Measurements from ENCODE around the gene ZBTB7A.

The ZBTB7A gene

DNA sequence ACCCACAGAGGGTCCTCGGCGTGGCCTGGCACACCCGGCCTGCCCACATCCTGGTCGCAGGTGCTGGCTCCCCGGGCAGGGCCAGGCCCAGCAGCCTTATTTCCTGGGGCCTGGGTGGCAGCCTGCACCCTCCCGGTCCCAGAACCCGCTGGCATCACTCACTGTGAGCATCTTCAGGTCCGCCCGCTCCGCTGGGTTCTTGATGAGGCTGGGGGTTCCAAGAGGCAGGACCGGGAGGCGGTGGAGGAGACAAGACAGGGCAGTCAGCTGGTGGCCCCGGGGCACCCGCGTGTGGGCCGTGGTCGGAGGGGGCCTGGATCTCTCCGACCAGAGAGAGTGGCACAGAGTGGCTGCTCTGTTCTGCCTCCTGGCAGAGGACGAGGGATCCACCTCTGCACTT lies 27.6 kb upstream of the ZBTB7A start:
- no peak for DNase-seq (ENCODE audit: low spot score)

DNA sequence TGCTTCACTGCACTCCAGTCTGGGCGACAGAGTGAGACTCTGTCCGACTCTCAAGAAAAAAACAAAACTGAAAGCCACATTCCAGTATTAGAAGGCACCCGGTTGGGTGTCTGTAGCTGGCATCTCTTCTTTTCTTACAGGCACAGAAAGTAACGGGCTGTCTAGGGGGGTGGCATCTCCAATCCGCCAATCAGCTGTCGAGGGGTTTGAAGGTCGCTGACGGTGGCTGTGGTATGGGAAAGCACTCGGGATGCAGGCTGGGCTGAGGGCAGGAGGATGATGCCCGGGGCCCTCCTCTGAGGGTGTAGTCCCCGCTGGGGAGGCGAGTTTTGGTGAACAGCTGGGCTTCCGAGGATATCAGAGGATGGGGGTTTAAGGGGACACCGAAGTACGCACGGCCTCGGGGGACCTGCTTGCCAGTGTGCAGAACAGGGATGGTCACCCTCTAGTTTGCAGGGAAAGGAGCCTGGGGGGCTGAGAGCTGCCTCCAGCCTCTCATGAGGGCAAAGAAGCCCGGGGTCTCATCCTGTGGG lies 27.0 kb upstream of the ZBTB7A start:
- no peak for DNase-seq (ENCODE audit: low spot score)

DNA sequence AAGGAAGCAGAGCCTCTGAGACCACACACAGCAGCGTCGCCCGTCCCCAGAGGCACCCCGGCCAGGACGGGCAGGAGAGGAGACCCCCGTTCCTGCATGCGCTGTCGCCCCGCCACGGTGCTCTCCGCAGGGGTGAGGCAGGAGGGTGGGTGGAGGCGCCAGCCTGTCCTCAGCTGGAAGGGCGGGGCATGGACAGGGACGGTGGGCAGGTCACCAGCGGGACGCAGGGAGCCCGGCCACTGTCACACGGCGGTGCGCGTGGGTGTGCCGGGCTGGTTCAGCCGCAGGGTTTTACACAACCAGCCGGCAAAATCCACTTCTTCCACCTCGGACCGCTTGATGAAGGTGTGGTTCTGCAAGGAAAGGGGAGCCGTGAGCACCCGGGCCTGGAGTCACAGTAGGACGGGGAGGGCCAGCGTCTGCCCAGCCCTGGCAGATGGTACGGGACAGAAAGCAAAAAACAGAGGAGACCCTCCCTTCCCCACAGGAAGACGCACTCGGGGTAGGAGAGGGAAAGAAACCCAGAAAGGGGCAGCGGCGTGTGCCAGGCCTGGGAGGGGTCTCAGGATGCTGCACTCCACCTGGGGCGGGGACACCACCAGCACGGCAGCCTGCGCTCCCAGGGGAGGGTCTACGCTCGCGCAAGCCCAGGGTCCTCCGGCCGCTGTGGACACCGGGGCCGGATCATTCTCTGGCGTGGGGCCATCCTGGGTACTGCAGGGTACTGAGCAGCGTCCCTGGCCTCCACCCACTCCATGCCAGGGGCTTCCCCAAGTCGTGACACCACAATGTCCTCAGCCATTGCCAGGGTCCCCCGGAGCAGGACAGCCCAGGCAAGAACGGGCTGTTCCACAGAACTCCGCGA lies 23.9 kb upstream of the ZBTB7A start:
- no peak for DNase-seq (ENCODE audit: low spot score)

DNA sequence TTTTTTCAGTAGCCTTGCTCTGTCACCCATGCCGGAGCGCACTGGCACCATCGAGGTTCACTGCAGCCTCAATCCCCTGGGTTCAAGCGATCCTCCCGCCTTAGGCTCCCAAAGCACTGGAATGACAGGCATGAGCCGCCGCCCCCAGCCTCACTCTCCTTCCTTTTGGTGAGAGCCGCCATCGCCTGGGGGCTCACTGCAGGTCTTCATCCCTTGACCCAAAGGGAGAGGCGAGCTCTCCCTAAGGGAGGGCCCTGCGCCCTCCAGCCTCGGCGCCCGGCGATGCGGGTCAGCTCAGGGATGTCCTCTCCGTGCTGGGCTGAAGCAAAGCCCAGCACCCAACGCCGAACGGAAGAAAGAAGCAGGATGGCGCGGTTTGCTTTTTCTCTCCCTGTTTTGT lies 23.2 kb upstream of the ZBTB7A start:
- no peak for DNase-seq (ENCODE audit: low spot score)

DNA sequence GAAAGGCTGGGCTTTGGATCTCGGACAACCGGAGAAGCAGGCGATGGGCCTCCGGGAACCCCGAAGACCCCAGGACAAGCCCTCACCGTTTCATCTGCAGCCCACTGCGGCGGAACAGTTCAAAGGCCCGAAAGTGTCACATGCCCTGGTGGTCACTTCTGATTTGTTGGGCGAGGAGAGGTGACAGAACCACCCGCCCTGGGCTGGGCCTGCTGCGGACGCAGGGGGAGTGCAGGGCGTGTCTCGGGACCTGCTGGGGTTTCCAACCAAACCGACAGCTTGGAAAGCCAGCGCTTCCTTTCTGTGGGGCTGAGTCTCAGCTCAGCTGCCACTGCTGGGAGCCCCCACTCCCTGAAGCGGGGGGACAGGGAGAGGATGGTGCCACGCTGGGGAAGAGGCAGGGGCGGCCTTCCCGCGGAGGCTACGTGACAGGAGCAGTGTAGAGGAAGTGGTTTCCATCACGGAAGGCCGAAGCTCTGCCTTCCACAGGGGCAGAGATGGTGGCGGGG lies 22.8 kb upstream of the ZBTB7A start:
- peak; percentile 34 for DNase-seq (ENCODE audit: low spot score)

DNA sequence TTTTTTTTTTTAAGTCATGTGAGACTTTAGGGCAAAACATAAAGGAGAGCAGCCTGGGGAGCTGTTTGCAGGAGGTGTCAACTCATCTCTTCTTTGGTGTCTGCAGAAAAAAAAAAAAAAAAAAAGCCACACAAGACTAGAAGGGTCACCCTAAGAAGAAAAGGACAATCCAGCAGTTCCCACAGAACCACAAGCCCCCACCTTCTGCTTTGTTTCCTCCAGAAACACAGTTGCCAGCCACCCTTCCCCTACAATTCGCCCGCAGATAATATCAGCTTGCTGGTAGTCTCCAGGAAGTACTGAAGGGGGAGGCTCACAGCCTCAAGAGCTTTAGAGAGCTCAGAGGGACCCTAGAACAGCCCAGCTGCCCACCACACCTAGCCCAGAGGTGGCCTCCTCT lies 22.3 kb upstream of the ZBTB7A start:
- no peak for DNase-seq (ENCODE audit: low spot score)

DNA sequence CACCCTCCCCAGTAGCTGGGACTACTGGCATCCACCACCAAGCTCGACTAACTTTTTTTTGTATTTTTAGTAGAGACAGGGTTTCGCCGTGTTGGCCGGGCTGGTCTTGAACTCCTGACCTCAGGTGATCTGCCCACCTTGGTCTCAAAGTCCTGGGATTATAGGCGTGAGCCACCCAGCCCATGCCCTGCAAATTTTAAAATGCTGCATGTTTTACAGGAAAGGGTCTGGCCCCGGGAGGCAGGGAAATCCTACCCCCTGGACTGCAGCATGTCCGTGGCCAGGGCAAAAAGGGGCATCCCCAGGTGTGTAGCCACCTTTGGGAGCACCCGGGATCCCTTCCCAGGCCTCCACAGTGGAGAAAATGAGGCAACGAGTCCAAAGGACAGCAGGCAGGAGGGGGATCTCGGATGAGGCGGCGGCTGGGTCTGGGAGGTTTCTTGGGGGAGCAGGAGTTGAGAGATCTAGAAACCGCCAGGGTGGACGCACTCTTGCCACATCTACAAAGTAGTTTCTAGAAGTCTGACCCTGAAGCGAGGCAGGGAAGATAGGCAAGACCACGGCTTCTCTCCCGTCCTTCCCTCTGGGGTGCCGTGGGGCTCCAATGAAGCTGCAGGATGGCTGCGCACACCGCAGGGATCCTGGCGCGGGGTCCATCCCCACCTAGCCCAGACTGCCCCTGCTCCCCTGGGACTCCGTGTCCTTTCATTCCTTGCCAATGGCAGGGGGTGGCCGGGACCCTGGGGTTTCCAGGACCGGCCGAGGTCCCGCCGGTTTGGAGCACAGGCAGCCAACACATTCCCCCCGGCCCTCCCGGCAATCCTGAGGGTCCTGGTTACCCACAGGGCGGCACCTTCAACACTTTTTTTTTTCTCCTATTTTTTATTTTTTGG lies 21.3 kb upstream of the ZBTB7A start:
- no peak for DNase-seq (ENCODE audit: low spot score)

DNA sequence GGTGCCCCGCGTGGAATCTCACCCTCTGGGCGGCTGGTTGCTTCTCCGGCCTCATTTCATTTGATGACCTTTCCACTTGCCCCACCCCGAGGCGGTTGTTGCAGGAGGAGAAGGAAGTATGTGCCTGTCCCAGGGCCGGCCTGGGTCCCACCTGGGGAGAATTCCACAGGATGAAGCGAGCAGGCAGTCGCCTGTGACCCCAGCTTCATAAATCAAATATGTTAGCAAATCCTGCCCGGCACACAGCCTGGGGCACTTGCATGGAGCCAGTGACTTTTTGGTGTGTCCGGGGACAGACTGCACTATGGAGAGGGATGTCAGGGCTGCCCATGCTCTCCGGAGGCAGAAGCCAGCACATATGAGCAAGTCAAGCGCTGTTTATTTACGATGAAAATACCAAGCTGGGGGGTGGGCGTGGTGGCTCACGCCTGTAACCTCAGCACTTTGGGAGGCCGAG lies 19.7 kb upstream of the ZBTB7A start:
- DNase-seq (ENCODE audit: low spot score): no peak

DNA sequence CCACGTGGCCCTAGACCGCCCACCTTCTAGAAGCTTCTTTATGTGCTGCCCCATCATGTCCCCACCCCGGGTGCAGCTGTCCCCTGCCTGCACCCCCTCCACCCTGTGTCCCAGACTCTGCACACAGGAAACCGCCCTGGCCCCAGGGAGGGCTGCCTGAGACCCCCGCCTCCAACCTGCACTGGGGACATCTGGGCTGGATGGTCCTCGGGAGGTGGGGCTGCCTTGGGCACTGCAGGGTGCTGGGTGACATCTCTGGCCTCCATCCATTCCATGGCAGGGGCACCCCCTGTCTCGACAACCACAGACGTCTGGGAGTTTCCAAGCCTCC lies 17.8 kb upstream of the ZBTB7A start:
- no peak for DNase-seq (ENCODE audit: low spot score)

DNA sequence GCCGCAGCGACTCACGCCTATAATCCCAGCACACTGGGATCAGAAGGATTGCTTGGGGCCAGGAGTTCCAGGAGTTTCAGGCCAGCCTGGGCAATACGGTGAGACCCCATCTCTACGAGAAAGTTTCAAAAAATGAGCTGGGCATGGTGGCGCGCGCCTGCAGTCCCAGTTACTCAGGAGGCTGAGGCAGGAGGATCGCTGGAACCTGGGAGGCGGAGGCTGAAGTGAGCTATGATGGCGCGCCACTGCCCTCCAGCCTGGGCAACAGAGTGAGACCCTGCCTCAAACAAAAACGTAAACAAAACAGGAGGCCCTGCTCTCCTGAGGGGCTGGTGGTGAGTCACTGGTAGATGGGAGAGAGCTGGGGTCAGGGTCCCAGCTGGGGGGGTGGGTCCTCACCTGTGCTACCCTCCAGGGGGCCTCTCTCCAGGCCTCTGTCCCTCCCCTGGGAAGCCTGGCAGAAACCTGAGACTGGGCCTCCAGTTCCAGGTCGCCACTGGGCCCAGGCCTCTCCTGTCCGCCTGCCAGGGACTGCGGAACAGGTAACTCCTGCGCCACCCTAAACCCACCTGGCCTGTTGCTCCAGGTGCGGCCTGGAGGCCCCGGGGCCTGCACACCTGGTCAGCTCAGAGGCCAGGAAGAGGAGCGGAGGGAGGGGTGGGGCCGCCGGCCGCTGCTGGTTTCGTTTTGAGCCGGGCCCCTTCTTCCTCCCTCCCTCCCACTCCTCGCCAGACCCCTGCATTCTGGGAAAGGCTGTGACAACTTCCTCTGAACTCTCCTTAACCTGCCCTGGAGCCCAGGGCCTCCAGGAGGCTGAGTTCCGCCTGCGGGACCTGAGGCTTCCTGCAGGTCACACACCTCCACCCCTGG lies 17.2 kb upstream of the ZBTB7A start:
- DNase-seq (ENCODE audit: low spot score): peak; percentile 31

DNA sequence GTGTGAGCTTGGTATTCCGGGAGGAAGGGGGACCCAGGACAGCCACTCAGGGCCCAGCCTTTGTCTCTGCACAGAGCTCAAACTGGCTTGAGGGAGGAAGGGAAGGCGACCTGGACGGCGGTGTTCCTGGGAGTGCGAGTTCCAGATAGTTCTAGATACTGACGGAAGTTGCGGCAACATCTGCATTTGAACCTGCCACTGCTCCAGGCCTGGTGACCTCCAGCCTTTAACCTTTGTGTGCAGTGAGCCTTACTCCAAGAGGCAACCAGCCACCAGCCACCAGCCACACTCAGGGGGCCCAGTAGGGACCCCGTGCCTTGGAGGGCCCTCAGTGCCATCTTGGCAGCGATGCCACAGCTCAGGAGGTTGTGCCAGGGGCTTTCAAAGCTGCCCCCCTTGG lies 15.5 kb upstream of the ZBTB7A start:
- no peak for DNase-seq (ENCODE audit: low spot score)

DNA sequence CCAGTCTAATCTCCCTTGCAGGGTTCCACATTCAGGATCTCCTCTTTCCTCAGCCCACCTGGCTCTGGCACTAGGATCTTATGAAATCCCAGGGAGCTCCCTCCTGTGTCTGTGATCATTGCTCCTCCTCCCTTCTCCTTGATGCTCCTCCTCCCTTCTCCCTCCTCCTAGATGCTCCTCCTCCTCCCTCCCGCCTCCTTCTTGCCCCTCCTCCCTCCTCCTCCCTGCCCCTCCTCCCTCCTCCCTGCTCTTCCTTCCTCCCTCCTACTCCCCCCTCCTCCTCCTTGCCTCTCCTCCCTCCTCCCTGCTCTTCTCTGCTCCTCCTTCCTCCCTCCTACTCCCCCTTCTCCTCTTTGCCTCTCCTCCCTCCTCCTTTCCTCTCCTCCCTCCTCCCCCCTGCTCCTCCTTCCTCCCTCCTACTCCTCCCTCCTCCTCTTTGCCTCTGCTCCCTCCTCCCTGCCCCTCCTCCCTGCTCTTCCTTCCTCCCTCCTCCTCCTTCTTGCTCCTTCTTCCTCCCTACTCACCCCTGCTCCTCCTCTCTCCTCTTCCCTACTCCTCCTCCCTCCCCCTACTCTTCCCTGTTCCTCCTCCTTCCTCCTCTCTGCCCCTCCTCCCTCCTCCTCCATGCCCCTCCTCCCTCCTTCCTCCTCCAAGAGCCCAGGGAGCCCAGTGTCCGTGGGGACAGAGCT lies 14.9 kb upstream of the ZBTB7A start:
- no peak for DNase-seq (ENCODE audit: low spot score)

DNA sequence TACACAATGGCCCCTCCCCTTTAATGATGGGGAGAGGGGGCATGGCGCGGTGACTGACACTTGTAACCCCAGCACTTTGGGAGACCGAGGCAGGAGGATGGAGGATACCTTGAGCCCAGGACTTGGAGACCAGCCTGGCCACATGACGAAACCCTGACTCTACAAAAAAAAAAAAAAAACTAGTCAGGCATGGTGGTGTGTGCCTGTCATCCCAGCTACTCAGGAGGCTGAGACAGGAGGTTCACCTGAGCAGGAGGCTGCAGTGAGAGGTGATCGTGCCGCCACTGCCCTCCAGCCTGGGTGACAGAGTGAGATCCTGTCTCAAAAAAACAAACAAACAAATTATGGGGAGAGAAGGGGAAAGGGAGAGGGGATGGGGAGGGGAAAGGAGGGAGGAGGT lies 13.8 kb upstream of the ZBTB7A start:
- no peak for DNase-seq (ENCODE audit: low spot score)

DNA sequence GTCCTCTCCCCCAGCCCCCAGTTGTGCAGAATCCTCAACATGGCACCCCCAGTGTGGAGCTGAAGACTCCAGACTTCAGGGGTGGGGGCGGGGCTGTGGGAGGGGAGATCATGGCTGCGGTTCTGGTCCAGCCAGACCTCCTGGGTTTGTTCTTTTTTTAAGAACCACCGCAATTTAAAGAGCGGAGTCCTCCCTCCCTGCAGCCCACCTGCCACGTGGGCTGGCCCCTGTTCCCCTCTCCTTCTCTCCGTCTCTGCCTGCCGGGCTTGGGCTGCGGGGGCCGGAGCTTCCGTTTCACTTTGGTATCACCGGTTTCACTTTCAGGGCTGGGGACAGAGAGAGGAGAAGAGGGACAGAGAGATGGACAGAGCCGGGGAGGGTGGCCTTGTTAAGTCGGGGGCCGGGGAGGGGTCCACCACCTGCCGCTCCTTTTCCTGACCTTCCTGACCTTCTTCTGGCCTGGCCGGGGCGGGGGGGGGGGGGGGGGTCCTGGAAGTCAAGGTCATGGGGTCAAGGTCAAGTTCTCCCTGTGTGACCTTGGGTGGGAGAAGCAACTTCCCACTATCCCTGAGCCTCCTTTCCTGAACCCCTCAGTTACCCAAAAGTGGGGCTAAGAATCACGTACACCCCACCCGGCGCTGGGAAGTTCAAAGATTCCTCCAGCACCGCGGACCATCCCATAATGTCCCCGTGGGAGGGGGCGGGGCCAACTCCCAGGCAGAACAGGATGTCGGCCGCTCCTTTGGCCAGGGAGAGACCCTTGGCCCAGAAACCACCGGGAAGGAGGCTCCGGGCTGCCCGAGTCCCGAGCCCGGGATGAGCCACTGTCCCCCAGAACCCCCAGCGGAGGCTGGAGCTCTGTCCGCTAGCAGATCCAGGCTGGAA lies 11.3 kb upstream of the ZBTB7A start:
- DNase-seq (ENCODE audit: low spot score): peak; percentile 42

DNA sequence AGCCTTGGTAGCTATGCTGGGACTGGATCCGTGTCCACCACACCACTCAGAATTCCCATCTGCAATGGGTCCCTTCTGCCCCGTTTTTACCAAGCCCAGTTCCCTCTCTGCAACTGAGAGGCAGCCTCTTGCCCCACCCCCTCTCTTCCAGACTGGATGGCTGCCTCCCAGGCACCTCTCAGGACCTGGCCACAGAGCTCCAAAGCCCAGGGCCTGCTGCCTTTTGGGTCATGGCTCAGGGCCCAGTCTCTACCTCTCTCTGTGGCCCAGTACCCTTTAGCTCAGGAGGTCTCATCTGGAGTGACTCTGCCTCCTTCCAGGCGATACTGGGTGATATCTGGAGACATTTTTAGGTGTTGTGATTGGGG lies 10.3 kb upstream of the ZBTB7A start:
- no peak for DNase-seq (ENCODE audit: low spot score)

DNA sequence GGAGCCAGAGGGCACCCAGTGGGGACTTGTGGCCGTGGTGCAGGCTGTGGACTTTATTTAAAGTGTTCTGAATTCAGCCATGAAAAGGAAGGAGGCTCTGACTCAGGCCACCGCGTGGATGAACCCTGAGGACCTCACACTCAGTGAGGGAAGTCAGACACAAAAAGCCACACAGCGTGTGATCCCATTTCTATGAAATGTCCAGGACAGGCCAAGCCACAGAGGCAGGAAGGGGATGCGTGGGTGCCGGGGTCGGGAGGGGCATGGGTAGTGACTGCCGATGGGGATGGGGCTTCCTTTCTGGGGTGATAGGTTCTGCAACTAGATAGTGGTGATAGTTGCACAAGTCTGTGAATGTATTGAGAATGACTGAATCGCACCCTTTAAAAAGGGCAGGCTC lies 8.7 kb upstream of the ZBTB7A start:
- DNase-seq (ENCODE audit: low spot score): no peak

DNA sequence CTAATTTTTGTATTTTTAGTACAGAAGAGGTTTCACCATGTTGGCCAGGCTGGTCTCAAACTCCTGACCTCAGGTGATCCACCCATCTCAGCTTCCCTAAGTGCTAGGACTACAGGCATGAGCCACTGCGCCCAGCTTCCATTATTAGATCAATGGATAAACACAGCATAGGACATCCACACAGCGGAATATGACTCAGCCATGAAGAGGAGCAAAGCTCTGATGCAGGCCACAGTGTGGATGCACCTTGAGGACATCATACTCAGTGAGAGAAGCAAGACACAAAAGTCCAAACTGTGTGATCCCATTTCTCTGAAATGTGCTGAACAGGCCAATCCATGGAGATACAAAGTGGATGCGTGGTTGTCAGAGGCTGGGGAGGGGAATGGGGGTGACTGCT lies 4.9 kb upstream of the ZBTB7A start:
- no peak for DNase-seq (ENCODE audit: low spot score)

DNA sequence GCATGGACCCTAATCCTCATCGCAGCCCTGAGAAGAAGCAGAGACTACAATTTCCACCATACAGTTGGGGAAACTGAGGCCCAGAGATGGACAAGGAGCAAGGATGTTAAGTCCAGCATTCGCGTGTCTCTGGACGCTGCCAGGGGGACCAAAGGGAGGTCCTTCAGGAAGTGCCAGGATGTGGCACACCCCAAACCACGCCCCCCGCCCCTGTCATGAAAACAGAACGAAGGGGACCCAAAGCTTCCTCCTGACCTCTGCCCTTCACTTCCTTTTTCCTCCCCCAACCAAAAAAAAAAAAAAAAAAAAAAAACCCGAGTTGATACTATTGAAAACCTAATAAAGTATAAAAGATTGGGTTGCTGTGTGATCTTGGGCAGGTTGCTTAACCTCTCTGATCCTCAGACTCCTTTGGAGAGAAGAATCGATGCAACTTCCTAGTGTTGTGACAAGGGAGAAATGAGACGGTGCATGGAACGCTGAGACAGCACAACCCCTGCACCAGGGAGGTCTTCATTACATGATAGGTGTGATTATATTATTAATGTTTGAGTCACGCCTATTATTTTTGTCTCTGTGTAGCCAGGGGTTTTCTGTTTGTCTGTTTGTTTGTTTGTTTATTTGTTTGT lies 2.7 kb upstream of the ZBTB7A start:
- DNase-seq (ENCODE audit: low spot score): no peak

DNA sequence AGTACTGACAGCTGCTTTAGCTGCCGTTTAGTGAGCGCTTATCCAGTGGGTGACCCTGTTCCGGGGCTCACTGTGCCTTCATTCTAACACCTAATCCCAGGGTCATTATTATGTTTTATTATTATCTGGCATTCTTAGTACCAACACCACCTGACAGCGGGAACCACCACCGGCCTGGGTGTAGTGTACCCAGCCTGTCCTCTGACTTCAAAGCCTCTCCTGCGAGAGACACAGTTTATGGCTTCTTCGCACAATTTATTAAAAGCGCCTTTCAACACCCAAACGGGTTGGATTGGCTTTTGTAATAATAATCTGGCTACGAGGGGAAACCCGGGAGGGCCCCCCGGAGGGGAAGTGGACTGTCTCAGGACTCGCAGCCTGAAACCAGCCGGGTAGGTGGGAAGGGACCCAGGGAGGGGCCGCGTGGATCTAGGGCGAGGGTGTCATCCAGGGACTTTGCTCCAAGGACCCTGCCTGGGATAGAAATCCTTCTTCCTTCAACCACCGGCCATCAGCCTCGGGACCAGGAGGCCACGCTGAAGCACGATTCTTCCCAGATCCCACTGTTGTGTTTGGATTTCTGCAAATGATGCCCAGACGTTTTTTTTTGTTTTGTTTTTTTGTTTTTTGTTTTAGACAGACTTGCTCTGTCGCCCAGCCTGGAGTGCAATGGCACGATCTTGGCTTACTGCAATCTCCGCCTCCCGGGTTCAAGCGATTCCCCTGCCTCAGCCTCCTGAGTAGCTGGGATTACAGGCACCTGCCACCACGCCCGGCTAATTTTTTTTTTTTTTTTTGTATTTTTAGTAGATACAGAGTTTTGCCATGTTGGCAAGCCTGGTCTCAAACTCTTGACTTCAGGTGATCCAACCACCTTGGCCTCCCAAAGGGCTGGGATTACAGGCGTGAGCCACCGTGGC lies 1.6 kb upstream of the ZBTB7A start:
- no peak for DNase-seq (ENCODE audit: low spot score)
